HG03060 (cell line): ENCODE results near the gene PRSS56.

Source experiments
- ATAC-seq: cut with Tn5 transposase; IDR thresholded peaks from one replicate; pipeline ENCODE4 v1.9.1; 2021; ENCODE audit warnings: low read depth, moderate number of reproducible peaks; ENCODE audit not compliant: unreplicated experiment

The PRSS56 gene

DNA sequence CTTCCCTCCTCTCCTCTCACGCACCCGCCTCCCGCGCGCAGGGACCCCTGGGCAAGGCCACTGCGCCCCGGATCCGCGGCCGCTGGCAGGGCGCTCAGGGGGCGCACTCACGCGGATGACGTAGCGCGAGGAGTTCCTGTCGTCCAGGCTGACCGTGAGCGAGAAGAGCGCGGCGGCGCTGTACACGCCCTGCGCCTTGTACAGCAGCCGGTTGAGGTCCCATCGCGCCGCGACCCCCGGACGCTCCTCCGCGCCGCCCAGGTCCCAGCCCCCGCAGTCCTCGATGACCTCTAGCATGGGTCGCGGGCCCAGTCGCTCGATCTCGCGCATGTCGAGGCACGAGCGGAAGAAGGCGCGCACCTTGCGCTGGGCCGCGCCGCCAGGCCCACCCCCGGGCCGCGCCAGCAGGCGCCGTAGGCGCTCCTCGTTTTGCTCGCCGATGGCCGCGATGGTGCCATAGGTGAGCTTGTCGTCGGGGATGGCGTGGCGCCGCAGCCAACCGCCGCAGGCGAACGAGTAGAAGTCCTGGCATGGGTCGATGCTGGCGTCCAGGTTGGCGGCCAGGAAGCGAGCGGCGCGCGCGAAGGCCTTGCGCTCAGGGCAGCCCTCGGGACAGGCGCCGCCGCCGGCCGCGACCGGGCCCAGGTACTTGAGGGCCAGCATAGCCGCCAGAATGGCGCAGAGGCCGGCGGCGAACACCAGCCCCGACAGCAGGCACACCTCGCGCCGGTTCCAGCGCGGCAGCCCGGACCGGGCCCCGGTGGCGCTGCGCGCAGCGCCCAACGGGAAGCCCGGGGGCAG, 34.2 kb upstream of the PRSS56 start:
- ATAC-seq, result no peak

DNA sequence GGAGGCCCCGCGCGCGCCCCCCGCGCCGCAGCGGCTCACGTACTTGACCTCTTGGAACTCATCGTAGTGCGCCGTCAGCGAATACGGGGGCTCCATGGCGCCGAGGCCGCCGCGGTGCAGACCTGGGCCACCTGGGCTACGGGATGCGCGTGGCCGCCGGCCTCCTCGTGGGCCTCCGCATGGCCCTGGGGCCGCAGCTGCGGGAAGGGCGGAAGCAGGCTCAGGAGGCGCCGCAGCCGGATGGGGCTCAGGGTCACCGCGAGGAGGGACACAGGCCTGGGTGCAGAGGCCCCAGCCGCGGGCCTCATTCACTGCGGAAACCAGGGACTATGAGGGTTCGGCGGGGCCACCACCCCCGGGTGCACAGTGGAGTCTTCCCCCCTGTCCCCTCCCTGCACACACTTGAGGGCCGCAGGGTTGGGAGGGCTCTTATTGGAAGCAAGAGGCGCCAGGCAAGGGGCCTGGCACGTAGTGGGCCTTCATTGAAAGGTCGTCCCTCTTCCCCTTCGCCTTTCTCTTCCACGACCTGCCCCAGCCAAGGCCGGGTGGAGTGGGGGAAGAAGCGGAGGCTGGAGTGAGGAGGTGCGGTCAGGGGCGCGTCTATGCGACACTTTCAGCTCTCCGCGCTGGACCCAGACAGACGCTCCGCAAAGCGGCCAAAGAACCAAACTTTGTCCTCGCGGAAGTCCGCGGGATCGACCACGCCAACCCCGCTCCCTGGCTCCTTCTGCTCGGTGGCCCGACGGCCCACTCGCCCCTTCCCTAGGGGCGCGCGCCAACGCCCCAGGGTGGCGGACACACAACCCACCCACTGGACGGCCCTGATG, 33.4 kb upstream of the PRSS56 start:
- ATAC-seq, result no peak

DNA sequence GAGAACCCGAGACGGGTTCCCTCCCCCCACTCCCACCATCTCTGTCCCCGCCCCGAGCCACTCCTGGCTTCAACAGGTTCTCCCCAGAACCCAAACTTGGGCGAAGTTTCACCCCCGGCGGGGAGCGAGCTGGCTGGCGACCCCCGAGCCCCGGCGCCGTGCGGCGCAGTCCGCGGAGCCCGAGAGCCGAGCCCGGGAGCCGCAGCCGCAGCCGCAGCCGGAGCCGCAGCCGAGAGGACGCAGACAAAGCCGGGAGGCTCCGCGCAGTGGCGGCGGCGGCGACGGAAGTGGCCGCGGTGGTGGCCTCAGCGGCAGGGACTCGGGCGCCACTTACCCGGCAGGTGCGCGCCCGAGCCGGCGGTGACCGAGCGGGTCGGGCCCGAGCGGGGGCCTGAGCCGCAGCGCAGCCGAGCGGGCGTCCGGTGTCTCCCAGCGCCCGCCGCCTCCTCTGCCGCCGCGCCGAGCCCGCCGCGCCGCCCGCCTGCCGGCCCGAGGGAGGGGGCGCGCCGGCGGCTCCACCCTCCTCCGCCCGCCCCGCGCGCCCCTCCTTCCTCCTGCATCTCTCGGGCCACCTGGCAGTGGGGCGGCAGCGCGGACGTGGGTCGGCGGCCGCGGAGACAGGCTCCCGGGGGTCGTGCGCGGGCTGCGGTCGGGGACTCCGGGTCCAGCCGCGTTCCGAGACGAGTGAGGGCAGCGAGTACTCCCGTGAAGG, 32.6 kb upstream of the PRSS56 start, which contains the start of gene ECEL1:
TSS of gene ECEL1 (minus strand) at position 450 of the 712 bp plus-strand sequence. CDS start 1,181 bp downstream, outside the sequence.
- ATAC-seq, result no peak

DNA sequence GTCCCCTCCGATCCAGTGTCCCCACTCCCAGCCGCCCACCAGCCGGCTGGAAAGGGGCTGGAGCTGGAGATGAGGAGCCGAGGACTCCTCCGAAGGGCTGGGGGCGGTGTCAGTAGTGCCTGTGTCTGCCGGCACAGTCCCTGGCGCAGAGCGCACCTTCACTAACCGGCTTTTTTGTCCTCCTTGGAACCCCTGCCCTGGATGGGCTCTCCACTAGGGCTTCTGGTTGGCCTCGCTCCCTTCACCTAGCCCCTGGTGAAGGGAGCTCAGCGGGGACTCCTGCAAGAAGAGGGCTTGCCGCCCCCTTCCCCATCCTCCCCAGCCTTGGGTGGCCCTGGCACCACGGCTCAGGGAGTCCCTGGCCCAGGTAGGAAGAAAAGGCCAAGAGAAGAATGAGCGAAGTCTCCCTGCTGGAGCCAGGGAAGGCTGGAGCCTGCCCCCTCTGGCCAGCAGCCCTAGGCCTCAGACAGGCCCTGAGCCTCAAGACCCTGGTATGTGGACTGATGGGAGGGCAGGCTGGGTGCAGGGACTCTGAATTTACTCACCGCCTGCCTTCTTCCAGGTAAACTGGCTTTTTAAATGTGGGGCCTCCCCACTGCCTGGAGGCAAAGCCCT, 32.0 kb upstream of the PRSS56 start:
- no peak for ATAC-seq

DNA sequence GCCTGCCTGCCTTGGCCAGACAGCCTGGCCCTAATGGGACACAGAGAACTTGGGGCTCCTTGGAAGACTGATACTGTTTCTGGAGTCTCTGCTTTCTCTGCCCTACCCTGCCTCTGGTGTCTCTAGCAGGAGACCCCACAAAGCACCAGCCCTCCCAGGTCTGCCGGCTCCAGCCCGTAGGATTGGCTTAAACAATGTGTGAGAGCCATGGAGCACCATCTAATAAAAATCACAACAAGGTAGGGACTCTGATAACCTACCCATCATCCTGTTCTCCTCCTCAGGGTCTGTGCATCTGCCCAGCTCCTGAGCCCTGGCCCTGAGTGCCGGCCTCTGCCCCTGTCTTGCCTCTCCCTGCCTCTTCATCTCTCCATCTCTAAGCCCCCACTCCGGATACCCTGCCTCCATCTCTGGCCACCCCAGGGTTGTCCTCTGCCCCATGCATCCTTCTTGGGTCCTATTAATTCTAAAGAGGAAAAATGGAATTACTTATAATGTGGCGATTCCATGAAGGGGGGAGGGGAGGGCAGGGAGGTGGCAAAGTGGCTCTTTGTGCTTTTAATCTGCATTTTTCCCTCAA, 31.4 kb upstream of the PRSS56 start:
- no peak for ATAC-seq

DNA sequence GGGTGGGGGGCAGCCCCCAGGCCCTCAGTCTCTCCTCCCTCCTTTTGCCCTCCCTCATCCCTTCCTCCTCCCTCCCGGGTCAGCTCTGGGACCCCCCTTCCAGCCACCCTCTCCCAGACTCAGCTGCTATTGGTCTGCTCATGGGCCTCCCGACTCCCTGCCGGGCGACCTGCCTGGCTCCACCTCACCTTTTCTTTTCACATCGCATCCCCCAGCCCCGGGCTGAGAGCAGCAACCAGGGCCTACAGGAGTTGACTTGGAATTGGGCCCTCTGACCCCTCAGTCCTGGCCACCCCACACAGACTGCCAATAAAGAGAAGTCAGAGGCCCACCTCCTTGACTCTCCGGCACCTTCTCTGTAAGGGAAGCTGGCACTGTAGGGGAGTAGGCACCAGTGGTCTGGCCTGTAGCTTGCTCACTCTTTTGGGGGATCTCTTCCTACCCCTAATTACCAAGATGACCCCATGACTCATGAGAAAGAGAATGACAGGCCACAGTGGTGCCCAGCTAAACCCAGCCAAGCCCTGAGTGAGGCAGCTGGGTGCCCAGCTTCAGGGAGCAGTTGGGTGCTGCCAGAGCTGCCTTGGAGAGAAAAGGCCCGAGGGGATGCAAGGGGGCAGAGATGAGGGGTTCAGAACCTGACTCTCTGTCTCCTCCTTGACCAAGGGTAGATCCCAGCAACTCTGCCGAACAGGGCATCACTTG, 30.5 kb upstream of the PRSS56 start:
- ATAC-seq, result no peak

DNA sequence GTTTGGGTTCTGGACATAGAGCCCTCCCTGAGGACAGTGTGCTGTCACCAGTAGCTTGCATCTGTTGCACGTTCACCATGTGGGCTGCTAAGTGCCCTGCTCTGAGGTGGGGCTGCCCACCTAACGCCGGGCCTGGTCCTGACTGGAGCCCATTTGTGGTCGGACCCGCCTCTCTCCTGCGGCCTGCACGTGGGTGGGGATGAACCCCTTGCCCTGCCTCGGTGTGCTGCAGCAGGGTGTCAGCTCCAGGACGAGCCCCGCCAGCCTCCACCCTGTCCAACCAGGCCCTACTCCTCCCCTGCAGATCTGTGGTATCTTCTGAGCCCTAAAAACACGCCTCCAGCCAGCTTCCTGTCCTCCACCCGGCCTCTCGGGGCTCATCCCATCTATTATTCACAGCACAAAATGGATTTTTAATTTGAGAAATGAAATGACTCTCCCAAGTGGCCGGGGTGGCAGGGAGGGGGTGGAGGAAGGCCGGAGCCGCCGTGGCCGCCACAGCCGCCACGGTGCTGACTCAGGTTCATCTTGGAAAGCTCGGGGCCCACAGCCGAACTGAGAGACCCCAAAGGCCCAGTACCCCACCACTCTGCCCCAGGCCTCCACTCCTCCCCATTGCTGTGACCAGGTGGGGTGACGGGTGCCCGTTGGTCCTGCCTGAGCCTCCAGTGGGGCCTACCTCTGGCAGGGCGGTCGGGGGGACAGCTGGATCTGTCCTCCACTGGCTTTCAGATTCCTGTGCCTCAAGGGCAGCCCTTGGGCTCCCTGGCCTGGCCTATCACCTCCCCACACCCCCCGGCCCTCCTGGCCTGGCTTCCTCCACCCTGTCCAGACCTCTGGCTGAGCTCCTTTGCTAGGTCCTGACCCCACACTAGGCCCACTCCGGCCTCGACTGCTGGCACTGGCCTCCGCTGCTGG, 29.7 kb upstream of the PRSS56 start:
- no peak for ATAC-seq

DNA sequence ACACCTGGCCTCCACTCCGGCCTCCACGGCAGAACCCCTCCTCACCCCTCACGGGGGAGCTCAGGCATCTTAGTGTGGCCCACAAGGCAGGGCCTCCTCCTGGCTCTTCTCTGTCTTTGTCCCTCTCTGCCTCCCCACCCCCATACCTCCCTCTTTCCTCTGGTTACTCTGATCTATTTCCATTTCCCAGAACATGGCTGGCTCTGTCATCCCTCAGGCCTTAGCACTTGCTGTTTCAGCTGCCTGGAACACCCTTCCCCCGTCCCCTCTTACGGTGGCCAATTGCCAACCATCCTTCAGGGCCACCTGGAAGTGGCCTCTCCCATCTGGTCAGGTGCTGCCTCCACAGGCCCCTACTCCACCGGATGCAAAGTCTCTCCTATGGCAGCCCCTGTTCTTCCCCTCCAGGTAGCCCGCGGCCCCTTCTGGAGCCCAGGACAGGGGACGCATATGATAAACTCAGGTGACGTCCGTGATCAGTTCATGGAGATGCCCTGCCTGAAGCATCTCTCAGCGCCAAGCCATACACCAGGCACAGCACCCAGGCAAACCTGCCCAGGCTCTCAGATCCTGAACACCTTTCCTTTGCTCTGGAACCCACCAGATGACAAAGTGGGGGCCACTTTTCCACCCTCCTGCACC, 28.9 kb upstream of the PRSS56 start:
- ATAC-seq, result no peak

DNA sequence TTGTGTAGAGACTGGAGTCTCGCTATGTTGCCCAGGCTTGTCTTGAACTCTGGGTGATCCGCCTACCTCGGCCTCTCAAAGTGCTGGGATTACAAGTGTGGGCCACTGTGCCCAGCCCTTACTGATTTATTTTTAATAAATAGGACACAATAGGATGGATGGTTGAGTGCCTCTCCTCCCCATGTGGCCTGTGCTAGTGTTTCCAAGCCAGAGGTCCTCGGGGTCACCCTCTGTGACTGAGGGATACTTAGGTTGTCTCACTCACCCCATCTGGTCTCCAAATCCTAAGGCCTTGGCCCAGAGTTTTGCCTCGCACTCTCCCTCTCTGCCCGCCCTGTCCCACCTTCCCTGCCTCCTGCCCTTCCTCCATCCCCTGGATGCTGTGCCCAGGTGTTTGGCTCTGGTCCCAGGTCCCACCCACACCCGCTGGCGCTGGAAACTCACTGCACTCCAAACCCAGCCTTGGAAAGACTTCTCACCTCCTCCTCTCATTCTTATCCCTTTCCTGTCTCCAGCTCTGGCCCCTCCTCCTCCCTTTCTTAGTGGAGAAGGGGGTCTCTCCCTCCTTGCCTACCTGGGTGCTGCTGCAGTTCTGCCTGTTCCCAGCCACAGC, 27.8 kb upstream of the PRSS56 start:
- ATAC-seq, result no peak

DNA sequence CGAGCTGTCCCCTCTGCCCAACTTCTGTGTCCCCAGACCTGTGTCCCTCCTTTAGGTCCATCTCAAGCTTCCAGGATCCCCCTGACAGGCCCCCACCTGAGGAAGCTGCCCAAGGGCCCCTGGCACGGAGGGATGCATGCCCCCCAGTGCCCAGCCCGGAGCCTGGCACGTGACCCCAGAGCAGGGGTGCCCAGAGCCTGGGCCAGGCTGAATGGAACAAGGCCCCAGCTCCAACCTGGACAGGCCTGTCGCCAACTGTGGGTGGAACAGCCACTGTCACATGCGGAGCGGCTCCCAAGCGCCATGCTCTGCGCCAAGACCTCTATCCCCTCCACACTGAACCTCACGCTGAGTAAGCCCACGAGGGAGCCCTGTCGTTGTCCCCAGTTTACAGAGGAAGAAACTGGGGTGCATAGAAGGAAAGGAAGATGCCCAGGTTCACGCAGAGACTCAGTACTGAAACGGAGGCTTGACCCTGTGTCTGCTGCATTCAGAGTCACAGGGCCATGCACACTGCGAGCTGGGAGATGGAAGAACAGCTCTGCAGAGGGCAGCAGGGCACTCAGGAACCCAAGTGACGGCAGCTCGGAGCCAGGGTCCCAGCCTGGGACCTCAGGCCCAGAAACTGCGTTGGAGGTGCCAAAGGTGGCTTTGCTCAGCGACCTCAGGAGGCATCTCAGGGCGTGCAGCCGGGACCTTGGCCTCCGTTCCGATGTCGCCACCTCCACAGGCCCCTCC, 27.1 kb upstream of the PRSS56 start:
- no peak for ATAC-seq

DNA sequence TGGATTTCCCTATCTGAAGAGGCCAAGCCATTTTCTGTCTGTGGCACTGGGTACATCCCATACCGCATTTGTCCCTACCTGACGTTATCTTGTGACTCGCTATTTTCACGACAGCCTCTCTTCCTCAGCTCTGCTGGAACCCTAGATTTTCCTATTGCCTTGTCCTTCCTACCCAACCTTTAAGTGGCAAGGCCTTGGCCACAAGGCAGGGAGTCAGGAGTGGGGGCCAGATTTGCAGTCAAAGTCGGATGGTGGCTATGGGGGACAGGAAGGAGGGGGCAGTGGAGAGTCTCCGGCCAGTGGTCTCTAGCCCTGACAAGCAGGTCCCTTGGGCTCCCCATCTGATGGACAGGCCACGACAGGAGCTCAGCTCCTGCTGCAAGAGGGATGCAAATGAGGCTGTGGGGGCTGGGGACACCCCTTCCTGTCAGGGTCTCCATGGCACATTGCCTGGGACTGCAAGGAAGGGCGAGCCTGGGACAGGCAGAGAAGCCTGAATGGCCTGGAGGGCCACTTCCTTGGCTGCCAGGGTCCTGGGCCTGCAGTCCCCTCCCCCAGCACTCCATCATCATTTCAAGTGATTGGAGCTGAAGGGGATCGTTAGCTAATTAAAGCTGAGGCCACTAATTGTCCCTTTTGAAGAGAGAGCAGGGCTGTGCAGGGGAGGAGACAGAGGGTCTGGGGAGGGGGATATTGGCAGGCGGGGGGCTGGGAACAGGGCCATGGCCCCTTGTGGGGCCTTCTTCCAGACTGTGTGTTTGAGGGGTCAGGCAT, 26.3 kb upstream of the PRSS56 start:
- ATAC-seq, result no peak

DNA sequence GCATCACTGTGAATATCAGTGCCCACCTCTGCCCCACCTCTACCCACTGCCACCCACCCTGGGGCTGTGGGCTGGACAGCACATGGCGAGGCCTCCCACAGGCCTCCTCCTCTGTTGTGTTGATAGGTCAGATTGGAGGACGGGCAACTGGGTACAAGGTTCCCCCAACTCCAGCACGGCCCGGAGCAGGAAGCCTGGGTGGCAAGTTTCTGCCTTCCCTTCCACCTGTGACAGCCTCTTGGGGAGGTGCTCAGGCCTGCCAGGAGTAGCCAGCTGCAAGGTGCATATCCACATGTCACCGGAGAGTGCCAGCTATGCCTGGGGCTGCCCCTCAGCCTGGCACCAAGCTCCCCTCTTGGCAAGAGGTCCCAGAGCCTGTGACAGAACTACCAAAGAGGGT, 25.6 kb upstream of the PRSS56 start:
- no peak for ATAC-seq

DNA sequence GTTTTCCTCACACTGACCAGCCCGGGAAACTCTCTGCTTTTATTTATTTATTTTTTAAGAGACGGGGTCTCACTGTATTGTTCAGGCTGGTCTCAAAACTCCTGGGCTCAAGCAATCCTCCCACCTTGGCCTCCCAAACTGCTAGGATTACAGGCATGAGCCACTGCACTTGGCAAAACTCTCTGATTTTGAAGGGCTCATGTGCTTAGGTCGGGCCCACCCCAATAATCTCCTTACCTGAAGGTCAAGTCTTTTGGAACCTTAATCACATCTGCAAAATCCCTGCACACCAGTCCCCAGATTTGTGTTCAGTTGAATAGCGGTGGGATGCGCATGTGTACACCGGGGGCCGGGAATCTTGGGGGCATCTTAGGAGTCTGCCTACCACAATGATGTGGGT, 24.9 kb upstream of the PRSS56 start:
- no peak for ATAC-seq

DNA sequence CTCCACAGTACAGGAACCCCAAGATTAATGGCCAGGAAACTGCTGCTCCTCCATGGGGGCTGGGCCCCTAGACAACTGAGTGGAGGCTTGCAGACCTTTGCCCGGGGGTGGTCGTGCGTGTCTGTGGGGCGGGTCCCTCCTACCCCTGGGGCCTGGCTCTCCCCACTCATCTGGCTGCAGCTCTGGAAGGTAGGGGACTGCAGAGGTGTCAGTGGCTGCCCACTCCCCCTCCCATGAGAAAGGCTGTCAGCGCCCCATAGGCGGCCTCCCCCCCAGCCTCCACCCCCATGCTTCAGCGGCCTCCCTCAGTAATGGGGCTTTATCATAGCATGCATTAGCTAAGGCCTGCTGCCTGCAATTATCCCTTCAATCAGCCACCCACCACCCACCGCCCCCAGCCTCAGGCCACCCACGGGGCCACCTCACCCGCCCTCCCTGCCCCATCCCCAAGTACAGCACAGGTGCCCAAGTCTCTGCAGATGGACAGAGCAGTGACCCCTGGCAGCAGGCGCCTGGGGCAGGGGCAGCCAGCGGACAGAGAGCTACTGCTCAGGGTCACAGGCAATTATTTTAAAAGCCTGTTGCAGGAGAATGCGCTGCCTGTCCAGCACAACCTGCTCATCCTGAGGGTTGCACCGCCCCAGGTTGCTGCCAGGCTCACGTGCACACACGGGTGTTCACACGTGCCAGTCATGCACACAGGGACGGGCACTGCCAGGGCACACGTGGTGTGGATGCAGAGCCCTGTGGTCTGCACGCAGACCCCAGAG, 23.5 kb upstream of the PRSS56 start:
- no peak for ATAC-seq

DNA sequence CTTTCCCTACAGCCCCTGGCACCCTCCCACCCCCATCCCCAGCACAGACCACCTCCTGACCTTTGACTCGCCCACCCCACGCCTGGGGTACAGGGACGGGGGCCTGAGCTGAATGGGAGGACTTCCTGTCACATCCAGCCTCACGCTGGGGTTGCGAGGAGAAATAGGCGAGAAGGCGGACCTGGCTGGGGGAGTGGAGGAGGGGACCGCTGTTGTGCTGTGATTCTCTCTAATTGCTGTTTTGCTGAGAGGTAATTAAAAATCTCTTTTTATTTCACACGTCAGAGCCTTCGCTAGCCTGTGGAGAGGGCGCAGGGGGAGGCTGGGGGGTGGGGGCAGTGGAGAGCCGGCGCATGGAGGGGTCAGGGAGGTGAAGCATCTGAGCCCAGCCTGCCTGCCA, 22.8 kb upstream of the PRSS56 start:
- ATAC-seq, result no peak

DNA sequence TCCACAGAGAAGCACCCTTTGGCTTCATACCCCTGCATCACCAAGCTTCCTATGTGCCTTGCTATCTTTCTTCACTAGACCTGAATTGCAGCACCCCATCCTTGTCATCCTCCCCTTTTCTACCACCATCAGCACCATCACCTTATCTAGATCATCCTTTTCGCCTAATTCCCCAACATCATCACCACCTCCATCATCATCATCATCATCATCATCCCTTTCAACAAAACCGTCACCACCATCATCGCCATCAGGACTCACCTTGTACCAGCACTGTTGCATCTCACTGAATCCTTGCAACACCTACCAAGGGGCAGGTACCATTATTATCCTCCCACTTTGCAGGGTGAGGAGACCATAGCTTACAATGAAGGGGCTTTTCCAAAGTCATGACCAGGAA, 21.7 kb upstream of the PRSS56 start:
- no peak for ATAC-seq
